Testis (tissue), 3 donors: Measurements from ENCODE around the gene ADAM10. TPM values are rescaled to one million over a fixed set of nuclear protein-coding genes. Genes with fewer than 3 reads are reported as not detected.
A peak's percentile ranks its signal among the peaks of the same experiment; 100 is the strongest.

Experiments
- DNase-seq: peaks from one replicate; pipeline ENCODE4 v3.0.0-alpha.2; 2019
- H3K27ac ChIP-seq, 2 donors: fragments of 200-600 bp; sonication (generic); one replicate each; pipeline ENCODE4 v1.5.1; 2019
- H3K27me3 ChIP-seq: fragments of 200-600 bp; sonication (generic); one replicate; pipeline ENCODE4 v1.5.1; 2019
- H3K36me3 ChIP-seq: fragments of 200-600 bp; sonication (generic); one replicate; pipeline ENCODE4 v1.5.1; 2017; ENCODE audit warnings: low read depth; ENCODE audit errors: missing control alignments
- H3K4me1 ChIP-seq: fragments of 200-600 bp; sonication (generic); one replicate; pipeline ENCODE4 v1.5.1; 2019
- H3K4me3 ChIP-seq, 2 donors: fragments of 200-600 bp; sonication (generic); one replicate each; pipeline ENCODE4 v1.5.1; 2017 to 2019
- H3K9me3 ChIP-seq: fragments of 200-600 bp; sonication (generic); one replicate; pipeline ENCODE4 v1.5.1; 2017
- POLR2A ChIP-seq: fragments of 450-650 bp; IDR thresholded peaks from one replicate; pipeline ENCODE4 v1.6.1; 2017; ENCODE audit warnings: antibody characterized with exemption, mild to moderate bottlenecking, moderate library complexity
- WGBS, 2 donors: methylation state at CpG; one replicate each; pipeline ENCODE4 v1.1.5; 2018; 5-methylcytosine and 5-hydroxymethylcytosine counted together
- intact Hi-C: fragments of 100-400 bp; cut with DNase I; formaldehyde crosslinking; loops from one replicate; pipeline ENCODE4 v1.15.1; 2023; ENCODE audit warnings: low total_unique reads
- polyA plus RNA-seq: library from polyadenylated mRNA; stranded (reverse); fragments of 350-450 nt; fragmentation: Illumina TruSeq; extraction: RNeasy Lipid Tissue Mini Kit (QIAGEN cat#74804); gene quantifications from one replicate; pipeline ENCODE4 v1.2.3, GENCODE V29; 2014; ENCODE audit warnings: low read depth, low replicate concordance; ENCODE audit not compliant: insufficient read depth
- total RNA-seq, 2 donors: library from RNA; depleted of rRNA; stranded (reverse); fragments of >200 nt; gene quantifications; one replicate each; pipeline ENCODE4 v1.2.3, GENCODE V29; 2016
- TF ChIP-seq, protein P1 (sequence below), 3 experiments: fragments of 450-650 bp in 2 of 3; fragments of 200-600 bp in 1 of 3; sonication (generic) in 1 of 3; IDR thresholded peaks; one replicate each; pipeline ENCODE4 v1.5.1; 2016 to 2019; ENCODE audit warnings: antibody characterized with exemption in 3 of 3, mild to moderate bottlenecking in 2 of 3, moderate library complexity in 1 of 3

ADAM10 gene
- total and polyA plus RNA-seq, 3 donors from 2014 or later, result 46.2 to 65.5 (median 58.7) TPM

GRCh38 chr15:58639992-58640391, 109.5 kb downstream of the ADAM10 start:
- intact Hi-C loops, result no loop called here

GRCh38 chr15:58639002-58639756, 110.3 kb downstream of the ADAM10 start:
- H3K27ac ChIP-seq, result no peak overlapping the region
- TF ChIP-seq, protein P1, sequence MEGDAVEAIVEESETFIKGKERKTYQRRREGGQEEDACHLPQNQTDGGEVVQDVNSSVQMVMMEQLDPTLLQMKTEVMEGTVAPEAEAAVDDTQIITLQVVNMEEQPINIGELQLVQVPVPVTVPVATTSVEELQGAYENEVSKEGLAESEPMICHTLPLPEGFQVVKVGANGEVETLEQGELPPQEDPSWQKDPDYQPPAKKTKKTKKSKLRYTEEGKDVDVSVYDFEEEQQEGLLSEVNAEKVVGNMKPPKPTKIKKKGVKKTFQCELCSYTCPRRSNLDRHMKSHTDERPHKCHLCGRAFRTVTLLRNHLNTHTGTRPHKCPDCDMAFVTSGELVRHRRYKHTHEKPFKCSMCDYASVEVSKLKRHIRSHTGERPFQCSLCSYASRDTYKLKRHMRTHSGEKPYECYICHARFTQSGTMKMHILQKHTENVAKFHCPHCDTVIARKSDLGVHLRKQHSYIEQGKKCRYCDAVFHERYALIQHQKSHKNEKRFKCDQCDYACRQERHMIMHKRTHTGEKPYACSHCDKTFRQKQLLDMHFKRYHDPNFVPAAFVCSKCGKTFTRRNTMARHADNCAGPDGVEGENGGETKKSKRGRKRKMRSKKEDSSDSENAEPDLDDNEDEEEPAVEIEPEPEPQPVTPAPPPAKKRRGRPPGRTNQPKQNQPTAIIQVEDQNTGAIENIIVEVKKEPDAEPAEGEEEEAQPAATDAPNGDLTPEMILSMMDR (IDR thresholded peaks at IDR 0.05), result no peak
- no peak for TF ChIP-seq POLR2A
- H3K36me3 ChIP-seq, result no peaks in the 10 kb centered on the region
- H3K27me3 ChIP-seq, result no peaks in the 10 kb centered on the region
- no peaks in the 10 kb centered on the region for H3K9me3 ChIP-seq
- WGBS, 2 donors, result 85 to 95% methylated on average over 2 of the region's 2 CpGs
- intact Hi-C loops, result no loop called here
- DNase-seq, result no peak
- H3K4me3 ChIP-seq, result no peak overlapping the region
- H3K4me1 ChIP-seq, result no peaks in the 10 kb centered on the region

More at GRCh38 chr15:58639992-58640391, 109.5 kb downstream of the ADAM10 start:
- Histone ChIP-seq H3K27ac (no peak overlapping the region), H3K9me3 (no peaks in the 10 kb centered on the region), H3K4me1 (no peaks in the 10 kb centered on the region), H3K36me3 (no peaks in the 10 kb centered on the region), H3K27me3 (no peaks in the 10 kb centered on the region), H3K4me3 (no peak overlapping the region)
- WGBS, 2 donors, result 93 to 96% methylated on average over 1 of the region's 1 CpG
- DNase-seq, result no peak
- TF ChIP-seq POLR2A, result no peak
- TF ChIP-seq, protein P1 (IDR thresholded peaks at IDR 0.05), result no peak

GRCh38 chr15:58632789-58633188, 116.7 kb downstream of the ADAM10 start:
- TF ChIP-seq, protein P1 (IDR thresholded peaks at IDR 0.05), result no peak
- no peak for TF ChIP-seq POLR2A
- intact Hi-C loops, result no loop called here
- H3K27me3 ChIP-seq, result no peaks in the 10 kb centered on the region
- peaks cover 12% of the 10 kb centered on the region for H3K4me1 ChIP-seq
- no peaks in the 10 kb centered on the region for H3K9me3 ChIP-seq
- no peak for DNase-seq
- WGBS, 2 donors, result 42 to 66% methylated on average over 2 of the region's 2 CpGs
- H3K36me3 ChIP-seq, result no peaks in the 10 kb centered on the region
- no peak overlapping the region for H3K4me3 ChIP-seq
- peak overlapping the region; percentile 3 to 65 for H3K27ac ChIP-seq

DNA sequence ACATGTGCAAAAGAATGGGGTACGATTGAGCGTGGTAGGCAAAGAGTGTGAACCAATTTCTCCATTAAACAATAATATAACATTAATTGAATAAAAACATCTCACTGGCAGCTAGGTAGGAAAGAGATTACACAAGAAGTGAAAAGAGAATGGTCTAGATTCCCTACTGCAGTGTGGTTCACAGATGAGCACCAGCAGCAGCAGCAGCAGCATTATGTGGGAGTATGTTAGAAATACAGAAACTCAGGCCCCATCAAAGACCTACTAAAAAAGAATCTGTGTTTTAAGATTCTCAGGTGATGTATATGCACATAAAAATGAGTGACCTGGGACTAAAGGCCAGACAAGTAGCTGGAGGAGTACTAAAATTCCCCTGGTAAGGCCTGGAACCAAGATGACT, 118.2 kb downstream of the ADAM10 start:
- intact Hi-C loops, result no loop called here

More for the DNA sequence above, 118.2 kb downstream of the ADAM10 start:
- no peaks in the 10 kb centered on the region for H3K27me3 ChIP-seq
- H3K36me3 ChIP-seq, result no peaks in the 10 kb centered on the region
- WGBS, 2 donors, result 96 to 97% methylated on average over 2 of the region's 2 CpGs
- TF ChIP-seq POLR2A, result no peak
- TF ChIP-seq, protein P1 (IDR thresholded peaks at IDR 0.05), result no peak
- DNase-seq, result no peak
- H3K4me1 ChIP-seq, result peaks cover 16% of the 10 kb centered on the region
- H3K27ac ChIP-seq, result peak overlapping the region in 1 of 2 donors; percentile 65
- H3K4me3 ChIP-seq, result no peak overlapping the region
- H3K9me3 ChIP-seq, result no peaks in the 10 kb centered on the region
